ENCODE measurements around the gene TRA2A. TPM values are rescaled to one million over a fixed set of nuclear protein-coding genes. Genes with fewer than 3 reads are reported as not detected.

Gene TRA2A
- total and polyA plus RNA-seq, 2 of the 13 experiments (the other 11 are each of a cell fraction or from before 2014, with no cell fraction given): 39.1 to 41.6 TPM

DNA sequence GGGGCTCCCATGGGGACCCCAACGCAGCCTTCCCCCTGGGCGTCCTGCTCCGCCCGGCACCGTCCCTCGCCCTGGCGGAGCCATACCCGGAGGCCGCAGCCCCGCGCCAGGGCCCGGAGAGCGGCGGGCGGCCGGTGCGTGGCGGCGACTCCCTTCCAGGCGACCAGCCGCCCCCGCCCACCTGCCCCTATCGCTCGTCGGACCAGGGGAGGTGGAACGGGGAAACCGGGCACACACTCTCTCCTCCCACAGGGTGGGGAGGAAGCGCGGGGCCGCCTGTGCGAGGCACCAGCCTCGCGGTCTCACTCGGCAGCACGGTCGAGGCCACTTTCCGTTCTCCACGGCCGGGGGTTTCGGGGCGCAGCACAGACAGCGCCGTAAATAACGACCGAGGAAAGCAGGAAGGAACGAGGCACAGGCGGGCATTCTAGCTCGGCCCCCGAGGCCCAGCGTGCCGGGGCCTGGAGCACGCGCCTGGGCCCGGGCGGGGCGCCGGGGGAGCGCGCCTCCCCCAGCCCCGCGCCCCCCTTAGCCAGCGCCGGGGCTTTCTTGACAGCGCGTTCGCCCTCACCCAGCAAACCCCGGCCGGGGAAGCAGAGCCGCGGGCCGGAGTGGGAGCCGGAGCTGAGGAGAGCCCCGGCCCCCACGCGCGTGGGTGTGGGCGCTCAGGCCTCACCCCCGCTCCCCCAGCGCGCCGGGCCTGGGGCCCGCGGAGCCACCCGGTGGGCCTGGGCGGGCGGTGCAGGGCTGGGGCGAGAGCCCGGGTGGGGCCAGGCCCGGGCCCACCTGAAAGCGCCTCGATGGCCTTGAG, 62.4 kb downstream of the TRA2A start (continued):
- TF ChIP-seq, protein P1, sequence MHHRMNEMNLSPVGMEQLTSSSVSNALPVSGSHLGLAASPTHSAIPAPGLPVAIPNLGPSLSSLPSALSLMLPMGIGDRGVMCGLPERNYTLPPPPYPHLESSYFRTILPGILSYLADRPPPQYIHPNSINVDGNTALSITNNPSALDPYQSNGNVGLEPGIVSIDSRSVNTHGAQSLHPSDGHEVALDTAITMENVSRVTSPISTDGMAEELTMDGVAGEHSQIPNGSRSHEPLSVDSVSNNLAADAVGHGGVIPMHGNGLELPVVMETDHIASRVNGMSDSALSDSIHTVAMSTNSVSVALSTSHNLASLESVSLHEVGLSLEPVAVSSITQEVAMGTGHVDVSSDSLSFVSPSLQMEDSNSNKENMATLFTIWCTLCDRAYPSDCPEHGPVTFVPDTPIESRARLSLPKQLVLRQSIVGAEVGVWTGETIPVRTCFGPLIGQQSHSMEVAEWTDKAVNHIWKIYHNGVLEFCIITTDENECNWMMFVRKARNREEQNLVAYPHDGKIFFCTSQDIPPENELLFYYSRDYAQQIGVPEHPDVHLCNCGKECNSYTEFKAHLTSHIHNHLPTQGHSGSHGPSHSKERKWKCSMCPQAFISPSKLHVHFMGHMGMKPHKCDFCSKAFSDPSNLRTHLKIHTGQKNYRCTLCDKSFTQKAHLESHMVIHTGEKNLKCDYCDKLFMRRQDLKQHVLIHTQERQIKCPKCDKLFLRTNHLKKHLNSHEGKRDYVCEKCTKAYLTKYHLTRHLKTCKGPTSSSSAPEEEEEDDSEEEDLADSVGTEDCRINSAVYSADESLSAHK (CRISPR knock-in tag; IDR thresholded peaks at IDR 0.05; ENCODE audit: borderline replicate concordance): no peak
- TF ChIP-seq ZNF549 (CRISPR knock-in tag; IDR thresholded peaks at IDR 0.05): no peak
- TF ChIP-seq RAD21 (CRISPR knock-in tag; IDR thresholded peaks at IDR 0.05): peak; percentile 40; the same call in 1 of the 2 replicates
- TF ChIP-seq CEBPB (IDR thresholded peaks at IDR 0.05; ENCODE audit: borderline replicate concordance, low read depth, low read length): no peak
- TF ChIP-seq, protein P2, sequence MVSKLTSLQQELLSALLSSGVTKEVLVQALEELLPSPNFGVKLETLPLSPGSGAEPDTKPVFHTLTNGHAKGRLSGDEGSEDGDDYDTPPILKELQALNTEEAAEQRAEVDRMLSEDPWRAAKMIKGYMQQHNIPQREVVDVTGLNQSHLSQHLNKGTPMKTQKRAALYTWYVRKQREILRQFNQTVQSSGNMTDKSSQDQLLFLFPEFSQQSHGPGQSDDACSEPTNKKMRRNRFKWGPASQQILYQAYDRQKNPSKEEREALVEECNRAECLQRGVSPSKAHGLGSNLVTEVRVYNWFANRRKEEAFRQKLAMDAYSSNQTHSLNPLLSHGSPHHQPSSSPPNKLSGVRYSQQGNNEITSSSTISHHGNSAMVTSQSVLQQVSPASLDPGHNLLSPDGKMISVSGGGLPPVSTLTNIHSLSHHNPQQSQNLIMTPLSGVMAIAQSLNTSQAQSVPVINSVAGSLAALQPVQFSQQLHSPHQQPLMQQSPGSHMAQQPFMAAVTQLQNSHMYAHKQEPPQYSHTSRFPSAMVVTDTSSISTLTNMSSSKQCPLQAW (CRISPR knock-in tag; IDR thresholded peaks at IDR 0.05): no peak
- TF ChIP-seq SCMH1 (CRISPR knock-in tag; IDR thresholded peaks at IDR 0.05; ENCODE audit: borderline replicate concordance): no peak
- no peak for TF ChIP-seq ZNF644 (CRISPR knock-in tag; IDR thresholded peaks at IDR 0.05; ENCODE audit: low read depth)
- TF ChIP-seq, protein P3, sequence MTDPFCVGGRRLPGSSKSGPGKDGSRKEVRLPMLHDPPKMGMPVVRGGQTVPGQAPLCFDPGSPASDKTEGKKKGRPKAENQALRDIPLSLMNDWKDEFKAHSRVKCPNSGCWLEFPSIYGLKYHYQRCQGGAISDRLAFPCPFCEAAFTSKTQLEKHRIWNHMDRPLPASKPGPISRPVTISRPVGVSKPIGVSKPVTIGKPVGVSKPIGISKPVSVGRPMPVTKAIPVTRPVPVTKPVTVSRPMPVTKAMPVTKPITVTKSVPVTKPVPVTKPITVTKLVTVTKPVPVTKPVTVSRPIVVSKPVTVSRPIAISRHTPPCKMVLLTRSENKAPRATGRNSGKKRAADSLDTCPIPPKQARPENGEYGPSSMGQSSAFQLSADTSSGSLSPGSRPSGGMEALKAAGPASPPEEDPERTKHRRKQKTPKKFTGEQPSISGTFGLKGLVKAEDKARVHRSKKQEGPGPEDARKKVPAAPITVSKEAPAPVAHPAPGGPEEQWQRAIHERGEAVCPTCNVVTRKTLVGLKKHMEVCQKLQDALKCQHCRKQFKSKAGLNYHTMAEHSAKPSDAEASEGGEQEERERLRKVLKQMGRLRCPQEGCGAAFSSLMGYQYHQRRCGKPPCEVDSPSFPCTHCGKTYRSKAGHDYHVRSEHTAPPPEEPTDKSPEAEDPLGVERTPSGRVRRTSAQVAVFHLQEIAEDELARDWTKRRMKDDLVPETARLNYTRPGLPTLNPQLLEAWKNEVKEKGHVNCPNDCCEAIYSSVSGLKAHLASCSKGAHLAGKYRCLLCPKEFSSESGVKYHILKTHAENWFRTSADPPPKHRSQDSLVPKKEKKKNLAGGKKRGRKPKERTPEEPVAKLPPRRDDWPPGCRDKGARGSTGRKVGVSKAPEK (CRISPR knock-in tag; IDR thresholded peaks at IDR 0.05; ENCODE audit: borderline replicate concordance): no peak
- TF ChIP-seq ZNF589 (CRISPR knock-in tag; conservative IDR thresholded peaks at IDR 0.05): 0 out of 2 replicates have a peak, but pooled peaks have one; percentile 33
- TF ChIP-seq, protein P4, sequence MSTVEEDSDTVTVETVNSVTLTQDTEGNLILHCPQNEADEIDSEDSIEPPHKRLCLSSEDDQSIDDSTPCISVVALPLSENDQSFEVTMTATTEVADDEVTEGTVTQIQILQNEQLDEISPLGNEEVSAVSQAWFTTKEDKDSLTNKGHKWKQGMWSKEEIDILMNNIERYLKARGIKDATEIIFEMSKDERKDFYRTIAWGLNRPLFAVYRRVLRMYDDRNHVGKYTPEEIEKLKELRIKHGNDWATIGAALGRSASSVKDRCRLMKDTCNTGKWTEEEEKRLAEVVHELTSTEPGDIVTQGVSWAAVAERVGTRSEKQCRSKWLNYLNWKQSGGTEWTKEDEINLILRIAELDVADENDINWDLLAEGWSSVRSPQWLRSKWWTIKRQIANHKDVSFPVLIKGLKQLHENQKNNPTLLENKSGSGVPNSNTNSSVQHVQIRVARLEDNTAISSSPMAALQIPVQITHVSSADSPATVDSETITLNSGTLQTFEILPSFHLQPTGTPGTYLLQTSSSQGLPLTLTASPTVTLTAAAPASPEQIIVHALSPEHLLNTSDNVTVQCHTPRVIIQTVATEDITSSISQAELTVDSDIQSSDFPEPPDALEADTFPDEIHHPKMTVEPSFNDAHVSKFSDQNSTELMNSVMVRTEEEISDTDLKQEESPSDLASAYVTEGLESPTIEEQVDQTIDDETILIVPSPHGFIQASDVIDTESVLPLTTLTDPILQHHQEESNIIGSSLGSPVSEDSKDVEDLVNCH (CRISPR knock-in tag; IDR thresholded peaks at IDR 0.05): no peak
- TF ChIP-seq, protein P5, sequence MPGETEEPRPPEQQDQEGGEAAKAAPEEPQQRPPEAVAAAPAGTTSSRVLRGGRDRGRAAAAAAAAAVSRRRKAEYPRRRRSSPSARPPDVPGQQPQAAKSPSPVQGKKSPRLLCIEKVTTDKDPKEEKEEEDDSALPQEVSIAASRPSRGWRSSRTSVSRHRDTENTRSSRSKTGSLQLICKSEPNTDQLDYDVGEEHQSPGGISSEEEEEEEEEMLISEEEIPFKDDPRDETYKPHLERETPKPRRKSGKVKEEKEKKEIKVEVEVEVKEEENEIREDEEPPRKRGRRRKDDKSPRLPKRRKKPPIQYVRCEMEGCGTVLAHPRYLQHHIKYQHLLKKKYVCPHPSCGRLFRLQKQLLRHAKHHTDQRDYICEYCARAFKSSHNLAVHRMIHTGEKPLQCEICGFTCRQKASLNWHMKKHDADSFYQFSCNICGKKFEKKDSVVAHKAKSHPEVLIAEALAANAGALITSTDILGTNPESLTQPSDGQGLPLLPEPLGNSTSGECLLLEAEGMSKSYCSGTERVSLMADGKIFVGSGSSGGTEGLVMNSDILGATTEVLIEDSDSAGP (CRISPR knock-in tag; IDR thresholded peaks at IDR 0.05; ENCODE audit: borderline replicate concordance): no peak
- no peak for TF ChIP-seq HNF4G (IDR thresholded peaks at IDR 0.05; ENCODE audit: borderline replicate concordance, low read depth, low read length)
- 0 out of 2 replicates have a peak, but pooled peaks have one; percentile 17 for TF ChIP-seq HNF4G (CRISPR knock-in tag; IDR thresholded peaks at IDR 0.05; ENCODE audit: borderline replicate concordance, low read depth)
- no peak for TF ChIP-seq ZNF101 (CRISPR knock-in tag; IDR thresholded peaks at IDR 0.05; ENCODE audit: borderline replicate concordance, low read depth)
- TF ChIP-seq ZNF12 (CRISPR knock-in tag; IDR thresholded peaks at IDR 0.05): no peak
- no peak for TF ChIP-seq ZNF136 (CRISPR knock-in tag; IDR thresholded peaks at IDR 0.05; ENCODE audit: low read depth)

Data from HepG2 (cell line).